Neural cell (in vitro differentiated cells): ENCODE data around the gene SEPTIN5. TPM values are rescaled to one million over a fixed set of nuclear protein-coding genes. Genes with fewer than 3 reads are reported as not detected.

ENCODE experiments used
- H2AFZ ChIP-seq: fragments of 200-600, 300-800 bp; sonication (generic), shearing (Covaris generic); 2 replicates; pipeline ENCODE4 v1.6.0; 2014; ENCODE audit warnings: low read depth, mild to moderate bottlenecking, antibody characterized with exemption, low read length, moderate library complexity
- H3F3A ChIP-seq: fragments of 200-600 bp; shearing (Covaris generic); 2 replicates; pipeline ENCODE4 v1.6.1; 2016; ENCODE audit warnings: mild to moderate bottlenecking, moderate library complexity, mixed read lengths, antibody characterized with exemption, low read length; ENCODE audit not compliant: insufficient read depth, poor library complexity, severe bottlenecking
- H3K27ac ChIP-seq: fragments of 200-600, 300-800 bp; sonication (generic), shearing (Covaris generic); 2 replicates; pipeline ENCODE4 v1.5.1; 2014; ENCODE audit warnings: mild to moderate bottlenecking, low read length, moderate library complexity
- H3K27me3 ChIP-seq: fragments of 300-800, 200-600 bp; sonication (generic), shearing (Covaris generic); 2 replicates; pipeline ENCODE4 v1.6.0; 2014; ENCODE audit warnings: mild to moderate bottlenecking, low read depth, low read length, moderate library complexity; ENCODE audit not compliant: insufficient read depth
- H3K36me3 ChIP-seq: fragments of 300-800, 200-600 bp; sonication (generic), shearing (Covaris generic); 2 replicates; pipeline ENCODE4 v1.5.1; 2014; ENCODE audit warnings: mild to moderate bottlenecking, antibody characterized with exemption, low read length, moderate library complexity; ENCODE audit not compliant: insufficient read depth
- H3K4me2 ChIP-seq: fragments of 300-800, 200-600 bp; sonication (generic), shearing (Covaris generic); 2 replicates; pipeline ENCODE4 v1.6.0; 2014; ENCODE audit warnings: mild to moderate bottlenecking, low read length
- H3K4me3 ChIP-seq: fragments of 300-800, 200-600 bp; sonication (generic), shearing (Covaris generic); 2 replicates; pipeline ENCODE4 v1.5.1; 2014; ENCODE audit warnings: mild to moderate bottlenecking, low read length, moderate library complexity
- H3K79me2 ChIP-seq: fragments of 200-600 bp; shearing (Covaris generic); replicated peaks from 2 replicates; pipeline ENCODE4 v1.6.0; 2014; ENCODE audit warnings: mild to moderate bottlenecking, low read length, moderate library complexity; ENCODE audit not compliant: insufficient read depth
- H3K9ac ChIP-seq: fragments of 300-800, 200-600 bp; sonication (generic), shearing (Covaris generic); 2 replicates; pipeline ENCODE4 v1.6.1; 2016; ENCODE audit warnings: mild to moderate bottlenecking, low read length, mixed read lengths
- H3K9me2 ChIP-seq: fragments of 200-600 bp; shearing (Covaris generic); 2 replicates; pipeline ENCODE4 v1.6.1; 2016; ENCODE audit warnings: mild to moderate bottlenecking, low read length, mixed read lengths; ENCODE audit not compliant: insufficient read depth
- H3K9me3 ChIP-seq: fragments of 200-600, 300-800 bp; sonication (generic), shearing (Covaris generic); 2 replicates; pipeline ENCODE4 v1.6.1; 2016; ENCODE audit warnings: mild to moderate bottlenecking, mixed run types, low read length, moderate library complexity, mixed read lengths
- H4K20me1 ChIP-seq: fragments of 200-600 bp; shearing (Covaris generic); 2 replicates; pipeline ENCODE4 v1.6.1; 2016; ENCODE audit warnings: mild to moderate bottlenecking, mixed run types; ENCODE audit not compliant: insufficient read depth
- EP300 ChIP-seq: fragments of 450-650 bp; conservative IDR thresholded peaks from 2 replicates; pipeline ENCODE4 v1.6.1; 2014; ENCODE audit warnings: antibody characterized with exemption, mild to moderate bottlenecking, moderate library complexity; ENCODE audit not compliant: poor library complexity, severe bottlenecking
- EZH2 ChIP-seq: fragments of 200-600, 300-800 bp; shearing (Covaris generic), sonication (generic); IDR thresholded peaks from 2 replicates; pipeline ENCODE4 v1.6.1; 2014; ENCODE audit warnings: antibody characterized with exemption, low read length, borderline replicate concordance, mild to moderate bottlenecking; ENCODE audit not compliant: insufficient read depth, poor library complexity, severe bottlenecking
- MXI1 ChIP-seq: fragments of 450-650 bp; conservative IDR thresholded peaks from 2 replicates; pipeline ENCODE4 v1.6.1; 2014; ENCODE audit warnings: antibody characterized with exemption, mild to moderate bottlenecking; ENCODE audit not compliant: poor library complexity, severe bottlenecking
- POLR2AphosphoS5 ChIP-seq: IDR thresholded peaks from 2 replicates; pipeline ENCODE4 v1.6.1; 2012
- RAD21 ChIP-seq: fragments of 450-650 bp; conservative IDR thresholded peaks from 2 replicates; pipeline ENCODE4 v1.6.1; 2014; ENCODE audit warnings: antibody characterized with exemption, mild to moderate bottlenecking, moderate library complexity
- SMC3 ChIP-seq: fragments of 450-650 bp; conservative IDR thresholded peaks from 2 replicates; pipeline ENCODE4 v1.6.1; 2014; ENCODE audit warnings: antibody characterized with exemption, mild to moderate bottlenecking, moderate library complexity; ENCODE audit not compliant: poor library complexity
- TAF1 ChIP-seq: IDR thresholded peaks from 2 replicates; pipeline ENCODE4 v1.6.1; 2012; ENCODE audit warnings: low read depth
- polyA plus RNA-seq: library from polyadenylated mRNA; depleted of rRNA; stranded (reverse); fragments of >200 nt; gene quantifications from 2 replicates; pipeline ENCODE4 v1.2.3, GENCODE V29; 2014
- TF ChIP-seq, protein P1 (sequence below): fragments of 450-650 bp; IDR thresholded peaks from 2 replicates; pipeline ENCODE4 v1.5.1; 2014; ENCODE audit warnings: antibody characterized with exemption, mild to moderate bottlenecking, moderate library complexity; ENCODE audit not compliant: poor library complexity, severe bottlenecking
- TF ChIP-seq, protein P2 (sequence below): IDR thresholded peaks from 2 replicates; pipeline ENCODE4 v1.6.1; 2012; ENCODE audit warnings: borderline replicate concordance

The SEPTIN5 gene
- polyA plus RNA-seq, 1 donor from 2014 or later = 166 TPM

DNA sequence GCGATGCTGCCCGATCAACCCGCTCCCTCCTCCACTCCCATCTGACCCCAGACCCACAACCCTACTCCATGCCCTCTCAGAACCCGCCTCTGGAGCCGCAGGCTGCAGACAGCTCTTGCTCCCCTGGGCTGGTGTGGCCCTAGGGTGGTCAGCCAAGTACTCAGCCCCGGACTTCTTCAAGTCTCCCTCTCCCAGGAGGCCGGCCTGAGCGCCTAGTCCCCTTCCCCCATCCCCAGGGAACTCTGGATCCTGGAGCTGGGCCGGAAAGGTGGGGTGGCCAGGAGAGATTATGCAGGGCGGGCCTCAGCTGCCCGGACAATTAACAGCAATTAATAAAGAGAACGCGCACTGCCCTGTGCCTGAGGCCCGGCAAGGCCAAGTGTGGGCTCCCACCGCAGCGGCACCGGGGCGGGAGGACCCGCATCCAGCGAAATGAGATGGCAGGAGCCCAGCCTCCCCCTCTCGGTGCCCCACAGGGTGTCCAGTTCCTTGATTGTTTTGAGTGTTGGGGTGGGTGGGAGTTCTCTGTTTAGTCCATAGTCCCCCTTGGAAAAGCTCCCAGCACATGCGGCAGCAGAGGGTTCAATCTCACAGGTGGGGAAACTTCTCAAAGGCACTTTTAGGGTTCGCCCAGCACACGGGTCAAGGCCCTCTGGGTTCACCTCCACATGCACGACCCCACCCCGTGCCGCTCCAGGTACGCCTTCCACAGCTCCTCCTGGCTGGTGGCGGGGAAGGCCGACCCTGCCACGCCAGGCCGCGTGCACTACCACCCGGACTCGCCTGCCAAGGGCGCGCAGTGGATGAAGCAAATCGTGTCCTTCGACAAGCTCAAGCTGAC lies 49.4 kb downstream of the SEPTIN5 start:
- Histone ChIP-seq H3K9me2 (no peaks in the 10 kb centered on the region), H4K20me1 (no peaks in the 10 kb centered on the region), H3K79me2 (no peaks in the 10 kb centered on the region), H3K36me3 (no peaks in the 10 kb centered on the region), H3K27me3 (peaks cover 90% of the 10 kb centered on the region), H3K9me3 (no peaks in the 10 kb centered on the region), H3K4me2 (no peak overlapping the region), H3F3A (no peaks in the 10 kb centered on the region), H3K27ac (no peak overlapping the region), H2AFZ (no peak overlapping the region), H3K9ac (no peak overlapping the region), H3K4me3 (no peak overlapping the region)
- TF ChIP-seq, protein P1, sequence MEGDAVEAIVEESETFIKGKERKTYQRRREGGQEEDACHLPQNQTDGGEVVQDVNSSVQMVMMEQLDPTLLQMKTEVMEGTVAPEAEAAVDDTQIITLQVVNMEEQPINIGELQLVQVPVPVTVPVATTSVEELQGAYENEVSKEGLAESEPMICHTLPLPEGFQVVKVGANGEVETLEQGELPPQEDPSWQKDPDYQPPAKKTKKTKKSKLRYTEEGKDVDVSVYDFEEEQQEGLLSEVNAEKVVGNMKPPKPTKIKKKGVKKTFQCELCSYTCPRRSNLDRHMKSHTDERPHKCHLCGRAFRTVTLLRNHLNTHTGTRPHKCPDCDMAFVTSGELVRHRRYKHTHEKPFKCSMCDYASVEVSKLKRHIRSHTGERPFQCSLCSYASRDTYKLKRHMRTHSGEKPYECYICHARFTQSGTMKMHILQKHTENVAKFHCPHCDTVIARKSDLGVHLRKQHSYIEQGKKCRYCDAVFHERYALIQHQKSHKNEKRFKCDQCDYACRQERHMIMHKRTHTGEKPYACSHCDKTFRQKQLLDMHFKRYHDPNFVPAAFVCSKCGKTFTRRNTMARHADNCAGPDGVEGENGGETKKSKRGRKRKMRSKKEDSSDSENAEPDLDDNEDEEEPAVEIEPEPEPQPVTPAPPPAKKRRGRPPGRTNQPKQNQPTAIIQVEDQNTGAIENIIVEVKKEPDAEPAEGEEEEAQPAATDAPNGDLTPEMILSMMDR = no peak
- TF ChIP-seq TAF1 (no peak), EZH2 (no peak), RAD21 (no peak)

DNA sequence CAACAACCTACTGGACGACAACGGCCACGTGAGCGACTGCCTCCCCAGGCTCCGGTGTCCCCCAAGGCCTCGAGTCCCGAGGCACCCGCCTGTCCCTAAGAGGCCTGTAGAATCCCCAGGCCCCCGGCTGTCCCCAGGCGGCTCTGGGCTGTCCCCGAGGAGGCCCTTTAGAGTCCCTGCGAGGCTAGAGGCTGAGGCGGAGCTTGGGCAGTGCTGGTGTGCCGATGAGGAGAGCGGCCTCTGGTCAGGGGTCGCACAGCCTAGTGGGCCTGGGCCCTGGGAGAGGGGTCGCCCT lies 49.9 kb downstream of the SEPTIN5 start:
- TF ChIP-seq SMC3 = no peak
- TF ChIP-seq TAF1 = no peak
- H3K4me3 ChIP-seq = no peak overlapping the region
- no peaks in the 10 kb centered on the region for H3K36me3 ChIP-seq
- no peaks in the 10 kb centered on the region for H4K20me1 ChIP-seq
- no peaks in the 10 kb centered on the region for H3K9me3 ChIP-seq
- H3K27me3 ChIP-seq = peaks cover 90% of the 10 kb centered on the region
- H2AFZ ChIP-seq = no peak overlapping the region
- H3K4me2 ChIP-seq = no peak overlapping the region
- H3K79me2 ChIP-seq = no peaks in the 10 kb centered on the region
- no peak overlapping the region for H3K9ac ChIP-seq
- H3K27ac ChIP-seq = no peak overlapping the region
- no peaks in the 10 kb centered on the region for H3F3A ChIP-seq
- H3K9me2 ChIP-seq = no peaks in the 10 kb centered on the region

DNA sequence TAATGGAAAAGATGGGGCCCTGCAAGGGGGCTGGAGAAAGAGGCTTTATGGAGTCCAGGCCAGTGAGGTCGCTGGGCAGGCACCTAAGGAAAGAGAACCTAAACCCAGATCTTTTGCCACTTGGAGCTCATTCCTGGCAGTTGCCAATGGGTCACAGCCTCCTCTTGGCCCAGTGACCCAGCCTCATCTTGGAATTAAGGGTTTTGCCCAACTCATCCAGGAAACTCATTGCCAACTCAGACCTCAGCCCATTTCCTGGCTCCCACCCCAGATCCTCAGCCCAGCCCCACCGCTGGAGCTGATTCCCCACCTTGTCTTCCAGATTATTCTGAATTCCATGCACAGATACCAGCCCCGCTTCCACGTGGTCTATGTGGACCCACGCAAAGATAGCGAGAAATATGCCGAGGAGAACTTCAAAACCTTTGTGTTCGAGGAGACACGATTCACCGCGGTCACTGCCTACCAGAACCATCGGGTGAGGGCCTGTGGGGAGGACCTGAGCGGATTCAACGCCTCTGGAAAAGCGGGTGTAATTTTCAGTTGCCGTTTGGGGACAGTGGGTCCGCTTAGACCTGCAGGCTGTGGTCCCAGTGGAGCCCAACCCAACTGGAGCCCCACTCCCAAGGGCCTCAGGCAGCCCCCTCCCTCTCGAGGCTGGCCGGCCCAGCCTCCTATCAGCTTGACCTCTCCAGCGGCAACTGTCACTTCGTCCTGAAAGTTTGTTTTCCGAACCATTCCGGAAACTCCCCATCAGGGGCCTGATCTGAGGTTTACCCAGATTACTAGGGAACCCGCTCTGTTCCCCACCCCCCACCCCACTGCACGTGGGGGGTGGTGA lies 50.6 kb downstream of the SEPTIN5 start:
- Histone ChIP-seq H3K4me3 (no peak overlapping the region), H3K79me2 (no peaks in the 10 kb centered on the region), H3K9me2 (no peaks in the 10 kb centered on the region), H3F3A (no peaks in the 10 kb centered on the region), H3K27ac (no peak overlapping the region), H3K27me3 (peaks cover 90% of the 10 kb centered on the region), H3K9ac (no peak overlapping the region), H4K20me1 (no peaks in the 10 kb centered on the region), H3K36me3 (no peaks in the 10 kb centered on the region), H3K4me2 (no peak overlapping the region), H2AFZ (no peak overlapping the region), H3K9me3 (no peaks in the 10 kb centered on the region)
- TF ChIP-seq, protein P1 = no peak
- TF ChIP-seq RAD21 (no peak), MXI1 (no peak), EZH2 (no peak), TAF1 (no peak), EP300 (no peak), POLR2AphosphoS5 (no peak)
- TF ChIP-seq, protein P2, sequence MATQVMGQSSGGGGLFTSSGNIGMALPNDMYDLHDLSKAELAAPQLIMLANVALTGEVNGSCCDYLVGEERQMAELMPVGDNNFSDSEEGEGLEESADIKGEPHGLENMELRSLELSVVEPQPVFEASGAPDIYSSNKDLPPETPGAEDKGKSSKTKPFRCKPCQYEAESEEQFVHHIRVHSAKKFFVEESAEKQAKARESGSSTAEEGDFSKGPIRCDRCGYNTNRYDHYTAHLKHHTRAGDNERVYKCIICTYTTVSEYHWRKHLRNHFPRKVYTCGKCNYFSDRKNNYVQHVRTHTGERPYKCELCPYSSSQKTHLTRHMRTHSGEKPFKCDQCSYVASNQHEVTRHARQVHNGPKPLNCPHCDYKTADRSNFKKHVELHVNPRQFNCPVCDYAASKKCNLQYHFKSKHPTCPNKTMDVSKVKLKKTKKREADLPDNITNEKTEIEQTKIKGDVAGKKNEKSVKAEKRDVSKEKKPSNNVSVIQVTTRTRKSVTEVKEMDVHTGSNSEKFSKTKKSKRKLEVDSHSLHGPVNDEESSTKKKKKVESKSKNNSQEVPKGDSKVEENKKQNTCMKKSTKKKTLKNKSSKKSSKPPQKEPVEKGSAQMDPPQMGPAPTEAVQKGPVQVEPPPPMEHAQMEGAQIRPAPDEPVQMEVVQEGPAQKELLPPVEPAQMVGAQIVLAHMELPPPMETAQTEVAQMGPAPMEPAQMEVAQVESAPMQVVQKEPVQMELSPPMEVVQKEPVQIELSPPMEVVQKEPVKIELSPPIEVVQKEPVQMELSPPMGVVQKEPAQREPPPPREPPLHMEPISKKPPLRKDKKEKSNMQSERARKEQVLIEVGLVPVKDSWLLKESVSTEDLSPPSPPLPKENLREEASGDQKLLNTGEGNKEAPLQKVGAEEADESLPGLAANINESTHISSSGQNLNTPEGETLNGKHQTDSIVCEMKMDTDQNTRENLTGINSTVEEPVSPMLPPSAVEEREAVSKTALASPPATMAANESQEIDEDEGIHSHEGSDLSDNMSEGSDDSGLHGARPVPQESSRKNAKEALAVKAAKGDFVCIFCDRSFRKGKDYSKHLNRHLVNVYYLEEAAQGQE = no peak
